Measurements from ENCODE around the gene SELENON. TPM values are rescaled to one million over a fixed set of nuclear protein-coding genes. Genes with fewer than 3 reads are reported as not detected.

The SELENON gene
- total RNA-seq, 1 experiment from 2014 or later: 36.5 TPM

- DNase-seq (ENCODE audit: low read depth): no peak
Observed at GRCh38 chr1:25861316-25862286, 61.6 kb downstream of the SELENON start.

- DNase-seq (ENCODE audit: low read depth): no peak
Observed at GRCh38 chr1:25862785-25863485, 62.9 kb downstream of the SELENON start.

- no peak for DNase-seq (ENCODE audit: low read depth)
Observed at GRCh38 chr1:25863486-25864262, 63.7 kb downstream of the SELENON start.

GRCh38 chr1:25864434-25864833 is 64.4 kb downstream of the SELENON start:
- DNase-seq (ENCODE audit: low read depth): no peak

GRCh38 chr1:25866288-25866687 is 66.3 kb downstream of the SELENON start:
- no peak for DNase-seq (ENCODE audit: low read depth)

- DNase-seq (ENCODE audit: low read depth): no peak
Observed at GRCh38 chr1:25867210-25867991, 67.4 kb downstream of the SELENON start.

Other genes with a start within 250 kb of the SELENON start
- not detected in 2 replicates for gene MAN1C1, start 183.4 kb upstream of the SELENON start, total RNA-seq (2014; rRNA removed; shearing (Covaris generic))
- gene MTFR1L, start 19.8 kb downstream of the SELENON start, total RNA-seq (2014; rRNA removed; shearing (Covaris generic)): 43.4 and 47.5 TPM in 2 replicates
- 12.8 and 15.8 TPM in 2 replicates for gene AUNIP, start 59.3 kb downstream of the SELENON start, total RNA-seq (2014; rRNA removed; shearing (Covaris generic))
- 9.6 and 10.0 TPM in 2 replicates for gene PAQR7, start 75.5 kb downstream of the SELENON start, total RNA-seq (2014; rRNA removed; shearing (Covaris generic))
- 314 and 408 TPM in 2 replicates for gene STMN1, start 106.2 kb downstream of the SELENON start, total RNA-seq (2014; rRNA removed; shearing (Covaris generic))
- 5.4 and 7.1 TPM in 2 replicates for gene PAFAH2, start 197.9 kb downstream of the SELENON start, total RNA-seq (2014; rRNA removed; shearing (Covaris generic))
- gene EXTL1, start 221.6 kb downstream of the SELENON start, total RNA-seq (2014; rRNA removed; shearing (Covaris generic)): not detected in 2 replicates
- gene SLC30A2, start 245.9 kb downstream of the SELENON start, total RNA-seq (2014; rRNA removed; shearing (Covaris generic)): not detected in 2 replicates

All from HT1080 (cell line).